Astrocyte of the cerebellum (primary cell): ENCODE results near the gene RCOR1.

Experiments used
- DNase-seq: peaks from one replicate; pipeline ENCODE4 v3.0.0-alpha.2; 2011; ENCODE audit warnings: low read depth
- H3K4me3 ChIP-seq: 2 replicates; pipeline ENCODE4 v1.5.1; 2011; ENCODE audit warnings: mild to moderate bottlenecking, low read depth, low read length, moderate library complexity
- CTCF ChIP-seq: IDR thresholded peaks from 2 replicates; pipeline ENCODE4 v1.5.1; 2012; ENCODE audit warnings: low read length, low read depth, moderate library complexity, mild to moderate bottlenecking; ENCODE audit errors: missing control alignments
- in situ Hi-C: cut with HindIII; loops from 2 replicates; pipeline ENCODE4 v1.10.0; 2017; ENCODE audit warnings: low sequenced_read_pairs

RCOR1 gene

GRCh38 chr14:102644523-102644922, 52.1 kb downstream of the RCOR1 start:
- TF ChIP-seq CTCF, result no peak
- DNase-seq, result no peak
- no peak overlapping the region for H3K4me3 ChIP-seq
- in situ Hi-C loops, result no loop called here

- in situ Hi-C loops, result no loop called here
- DNase-seq, result no peak
- no peak for TF ChIP-seq CTCF
- no peak overlapping the region for H3K4me3 ChIP-seq
These were observed 53.4 kb downstream of the RCOR1 start for GRCh38 chr14:102645746-102646440.

- in situ Hi-C loops, result no loop called here
- no peak for TF ChIP-seq CTCF
- DNase-seq, result no peak
- no peak overlapping the region for H3K4me3 ChIP-seq
These were observed 54.2 kb downstream of the RCOR1 start for GRCh38 chr14:102646615-102647014.

- H3K4me3 ChIP-seq, result no peak overlapping the region
- in situ Hi-C loops, result no loop called here
- no peak for TF ChIP-seq CTCF
- no peak for DNase-seq
These were observed 59.7 kb downstream of the RCOR1 start for GRCh38 chr14:102652194-102652593.

- no peak for TF ChIP-seq CTCF
- in situ Hi-C loops, result no loop called here
- DNase-seq, result no peak
These were observed 61.8 kb downstream of the RCOR1 start for GRCh38 chr14:102654298-102654697.

GRCh38 chr14:102655137-102655536, 62.7 kb downstream of the RCOR1 start:
- H3K4me3 ChIP-seq, result no peak overlapping the region
- TF ChIP-seq CTCF, result no peak
- in situ Hi-C loops, result no loop called here

More at GRCh38 chr14:102654298-102654697, 61.8 kb downstream of the RCOR1 start:
- H3K4me3 ChIP-seq, result no peak overlapping the region

GRCh38 chr14:102659797-102660196, 67.3 kb downstream of the RCOR1 start:
- no peak for TF ChIP-seq CTCF
- DNase-seq, result peak; percentile 31
- no peak overlapping the region for H3K4me3 ChIP-seq
- in situ Hi-C loops, result no loop called here

More at GRCh38 chr14:102655137-102655536, 62.7 kb downstream of the RCOR1 start:
- peak; percentile 35 for DNase-seq
